Kidney epithelial cell (primary cell): ENCODE results near the gene ARID3C. TPM values are rescaled to one million over a fixed set of nuclear protein-coding genes. Genes with fewer than 3 reads are reported as not detected.

ENCODE experiments used
- DNase-seq: peaks from one replicate; pipeline ENCODE4 v3.0.0-alpha.2; 2010; ENCODE audit warnings: low read depth
- H3K27me3 ChIP-seq: 2 replicates; pipeline ENCODE4 v1.6.0; 2011; ENCODE audit warnings: low read length; ENCODE audit not compliant: control insufficient read depth, insufficient read depth
- H3K36me3 ChIP-seq: 2 replicates; pipeline ENCODE4 v1.5.1; 2011; ENCODE audit warnings: low read length; ENCODE audit not compliant: control insufficient read depth, insufficient read depth
- H3K4me3 ChIP-seq: 2 replicates; pipeline ENCODE4 v1.5.1; 2011; ENCODE audit warnings: low read depth, mild to moderate bottlenecking, control low read depth, low read length
- CTCF ChIP-seq: IDR thresholded peaks from 2 replicates; pipeline ENCODE4 v1.5.1; 2011; ENCODE audit warnings: mild to moderate bottlenecking, moderate library complexity, low read length, control low read depth, inconsistent platforms; ENCODE audit not compliant: insufficient read depth, poor library complexity, severe bottlenecking
- total RNA-seq: library from RNA; depleted of rRNA; stranded (reverse); fragments of >200 nt; gene quantifications from 2 replicates; pipeline ENCODE4 v1.2.3, GENCODE V29; 2015

Gene ARID3C
- total RNA-seq, 1 donor from 2014 or later = 1.0 TPM

GRCh38 chr9:34607331-34607730 lies 21.5 kb downstream of the ARID3C start:
- no peak for DNase-seq
- no peaks in the 10 kb centered on the region for H3K36me3 ChIP-seq
- no peak overlapping the region for H3K4me3 ChIP-seq
- TF ChIP-seq CTCF = no peak
- H3K27me3 ChIP-seq = peaks cover 3% of the 10 kb centered on the region

GRCh38 chr9:34606905-34607304 lies 22.0 kb downstream of the ARID3C start:
- H3K36me3 ChIP-seq = no peaks in the 10 kb centered on the region
- H3K4me3 ChIP-seq = no peak overlapping the region
- H3K27me3 ChIP-seq = peaks cover 6% of the 10 kb centered on the region
- no peak for DNase-seq
- TF ChIP-seq CTCF = no peak

- no peak for TF ChIP-seq CTCF
- Histone ChIP-seq H3K27me3 (peaks cover 7% of the 10 kb centered on the region), H3K4me3 (no peak overlapping the region)
Observed at GRCh38 chr9:34606190-34606589, 22.7 kb downstream of the ARID3C start.

GRCh38 chr9:34603610-34604231 lies 25.1 kb downstream of the ARID3C start:
- peaks cover 11% of the 10 kb centered on the region for H3K27me3 ChIP-seq
- no peak for DNase-seq
- TF ChIP-seq CTCF = peak; percentile 86
- H3K4me3 ChIP-seq = no peak overlapping the region
- H3K36me3 ChIP-seq = no peaks in the 10 kb centered on the region

More at GRCh38 chr9:34606190-34606589, 22.7 kb downstream of the ARID3C start:
- no peaks in the 10 kb centered on the region for H3K36me3 ChIP-seq
- no peak for DNase-seq

- Histone ChIP-seq H3K27me3 (peaks cover 10% of the 10 kb centered on the region), H3K36me3 (no peaks in the 10 kb centered on the region), H3K4me3 (no peak overlapping the region)
- no peak for TF ChIP-seq CTCF
- DNase-seq = no peak
Observed at GRCh38 chr9:34601937-34602573, 26.8 kb downstream of the ARID3C start.

GRCh38 chr9:34600908-34601307 lies 28.0 kb downstream of the ARID3C start:
- Histone ChIP-seq H3K27me3 (peaks cover 11% of the 10 kb centered on the region), H3K4me3 (no peak overlapping the region), H3K36me3 (no peaks in the 10 kb centered on the region)
- DNase-seq = no peak
- TF ChIP-seq CTCF = no peak
